ENCODE results near the gene CRYBA2.

The CRYBA2 gene

GRCh38 chr2:219024059-219024458 is 30.8 kb upstream of the CRYBA2 start:
- no peak overlapping the region for H3K4me3 ChIP-seq (ENCODE audit: low read depth, low read length)

- no peak overlapping the region for H3K4me3 ChIP-seq (ENCODE audit: low read depth, low read length)
Observed at GRCh38 chr2:219023045-219023605, 29.9 kb upstream of the CRYBA2 start.

GRCh38 chr2:219022616-219023015 is 29.4 kb upstream of the CRYBA2 start:
- no peak overlapping the region for H3K4me3 ChIP-seq (ENCODE audit: low read depth, low read length)

- H3K4me3 ChIP-seq (ENCODE audit: low read depth, low read length): no peak overlapping the region
Observed at GRCh38 chr2:219022041-219022440, 28.8 kb upstream of the CRYBA2 start.

- H3K4me3 ChIP-seq (ENCODE audit: low read depth, low read length): no peak overlapping the region
Observed at GRCh38 chr2:219021591-219021990, 28.4 kb upstream of the CRYBA2 start.

GRCh38 chr2:219020604-219021365 is 27.6 kb upstream of the CRYBA2 start:
- H3K4me3 ChIP-seq (ENCODE audit: low read depth, low read length): no peak overlapping the region

- no peak overlapping the region for H3K4me3 ChIP-seq (ENCODE audit: low read depth, low read length)
Observed at GRCh38 chr2:219019436-219019835, 26.2 kb upstream of the CRYBA2 start.

- H3K4me3 ChIP-seq (ENCODE audit: low read depth, low read length): no peak overlapping the region
Observed at GRCh38 chr2:219018726-219019125, 25.5 kb upstream of the CRYBA2 start.

- H3K4me3 ChIP-seq (ENCODE audit: low read depth, low read length): no peak overlapping the region
Observed at GRCh38 chr2:219018286-219018685, 25.1 kb upstream of the CRYBA2 start.

GRCh38 chr2:219017201-219017931 is 24.1 kb upstream of the CRYBA2 start:
- no peak overlapping the region for H3K4me3 ChIP-seq (ENCODE audit: low read depth, low read length)

GRCh38 chr2:219016721-219017120 is 23.5 kb upstream of the CRYBA2 start:
- no peak overlapping the region for H3K4me3 ChIP-seq (ENCODE audit: low read depth, low read length)

- no peak overlapping the region for H3K4me3 ChIP-seq (ENCODE audit: low read depth, low read length)
Observed at GRCh38 chr2:219010873-219011272, 17.7 kb upstream of the CRYBA2 start.

GRCh38 chr2:219010162-219010756 is 17.0 kb upstream of the CRYBA2 start:
- no peak overlapping the region for H3K4me3 ChIP-seq (ENCODE audit: low read depth, low read length)

GRCh38 chr2:219009294-219009693 is 16.1 kb upstream of the CRYBA2 start:
- no peak overlapping the region for H3K4me3 ChIP-seq (ENCODE audit: low read depth, low read length)

GRCh38 chr2:219003979-219004378 is 10.8 kb upstream of the CRYBA2 start:
- H3K4me3 ChIP-seq (ENCODE audit: low read depth, low read length): no peak overlapping the region

GRCh38 chr2:219003267-219003634 is 10.0 kb upstream of the CRYBA2 start:
- H3K4me3 ChIP-seq (ENCODE audit: low read depth, low read length): peak overlapping the region; percentile 41

- peak overlapping the region; percentile 41 for H3K4me3 ChIP-seq (ENCODE audit: low read depth, low read length)
Observed at GRCh38 chr2:219002395-219003266, 9.4 kb upstream of the CRYBA2 start.

GRCh38 chr2:219001577-219002394 is 8.6 kb upstream of the CRYBA2 start:
- no peak overlapping the region for H3K4me3 ChIP-seq (ENCODE audit: low read depth, low read length)

GRCh38 chr2:219001100-219001576 is 7.9 kb upstream of the CRYBA2 start:
- no peak overlapping the region for H3K4me3 ChIP-seq (ENCODE audit: low read depth, low read length)

- H3K4me3 ChIP-seq (ENCODE audit: low read depth, low read length): no peak overlapping the region
Observed at GRCh38 chr2:219000569-219000960, 7.3 kb upstream of the CRYBA2 start.

Measured in iPS-11a (cell line).